Activated CD4-positive, alpha-beta T cell treated with anti-CD3 and anti-CD28 coated beads, Interleukin-10, Interleukin-2, amounts not matched to agents 100 ng/mL and 50 ng/mL, durations not matched to agents 16 hours and 8 hours (primary cell): ENCODE results near the gene DNAH1.

Experiments
- DNase-seq: peaks from one replicate; pipeline ENCODE4 v3.0.0-alpha.2; 2020

DNAH1 gene

GRCh38 chr3:52437326-52438103 lies 121.4 kb downstream of the DNAH1 start:
- DNase-seq = no peak

DNA sequence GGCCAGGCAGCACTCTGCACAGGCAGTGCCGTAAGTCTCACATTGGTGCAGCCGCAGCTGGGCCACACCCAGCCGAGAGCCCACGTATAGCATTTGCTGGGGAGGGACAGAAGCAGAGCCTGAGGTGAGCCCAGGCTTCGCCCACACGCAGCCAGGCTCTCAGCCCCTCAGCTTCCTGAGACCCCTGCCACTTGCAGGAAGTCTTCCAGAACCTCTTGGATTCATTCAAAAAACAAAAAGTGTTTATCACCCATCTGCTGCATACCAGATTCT lies 121.9 kb downstream of the DNAH1 start:
- no peak for DNase-seq

DNA sequence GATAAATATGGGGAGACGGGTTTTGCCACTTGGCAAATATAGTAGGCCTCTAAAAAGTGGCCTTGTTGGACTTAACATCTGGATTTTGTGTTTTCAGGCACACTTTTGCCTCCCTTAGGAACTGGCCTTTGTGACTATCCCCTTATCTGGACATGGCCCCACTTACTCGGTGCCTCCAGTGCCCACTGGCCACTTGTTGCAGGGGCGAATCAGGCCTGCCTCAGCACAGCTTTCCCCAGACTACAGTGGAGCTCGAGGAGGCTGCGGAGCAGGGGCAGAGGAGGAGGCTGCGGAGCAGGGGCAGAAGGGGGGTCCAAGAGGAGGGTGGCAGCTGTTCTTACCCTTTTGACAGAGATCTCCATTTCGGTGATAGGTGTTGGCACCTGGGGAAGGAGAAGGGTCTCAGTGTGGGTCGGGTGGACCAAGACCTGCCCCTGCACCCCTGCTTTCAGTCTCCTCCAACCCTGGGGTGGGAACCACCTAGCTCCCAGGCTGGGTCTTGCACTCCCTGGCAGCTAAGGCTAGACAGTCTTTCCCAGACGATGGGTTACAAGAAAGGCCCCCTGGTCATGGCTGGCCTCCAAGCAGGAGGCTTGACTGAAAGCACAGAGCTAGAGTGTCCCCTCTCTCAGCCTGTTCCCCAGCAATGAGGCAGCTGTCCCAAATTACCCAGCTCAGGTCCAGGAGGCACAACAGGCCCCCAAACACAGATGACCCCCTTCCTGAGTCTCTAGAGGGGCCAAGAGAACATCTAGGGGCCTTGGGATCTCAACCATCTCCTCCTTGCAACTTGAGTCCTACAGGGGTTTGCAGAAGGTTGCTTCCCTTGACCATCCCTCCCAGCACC lies 122.7 kb downstream of the DNAH1 start:
- DNase-seq = no peak

DNA sequence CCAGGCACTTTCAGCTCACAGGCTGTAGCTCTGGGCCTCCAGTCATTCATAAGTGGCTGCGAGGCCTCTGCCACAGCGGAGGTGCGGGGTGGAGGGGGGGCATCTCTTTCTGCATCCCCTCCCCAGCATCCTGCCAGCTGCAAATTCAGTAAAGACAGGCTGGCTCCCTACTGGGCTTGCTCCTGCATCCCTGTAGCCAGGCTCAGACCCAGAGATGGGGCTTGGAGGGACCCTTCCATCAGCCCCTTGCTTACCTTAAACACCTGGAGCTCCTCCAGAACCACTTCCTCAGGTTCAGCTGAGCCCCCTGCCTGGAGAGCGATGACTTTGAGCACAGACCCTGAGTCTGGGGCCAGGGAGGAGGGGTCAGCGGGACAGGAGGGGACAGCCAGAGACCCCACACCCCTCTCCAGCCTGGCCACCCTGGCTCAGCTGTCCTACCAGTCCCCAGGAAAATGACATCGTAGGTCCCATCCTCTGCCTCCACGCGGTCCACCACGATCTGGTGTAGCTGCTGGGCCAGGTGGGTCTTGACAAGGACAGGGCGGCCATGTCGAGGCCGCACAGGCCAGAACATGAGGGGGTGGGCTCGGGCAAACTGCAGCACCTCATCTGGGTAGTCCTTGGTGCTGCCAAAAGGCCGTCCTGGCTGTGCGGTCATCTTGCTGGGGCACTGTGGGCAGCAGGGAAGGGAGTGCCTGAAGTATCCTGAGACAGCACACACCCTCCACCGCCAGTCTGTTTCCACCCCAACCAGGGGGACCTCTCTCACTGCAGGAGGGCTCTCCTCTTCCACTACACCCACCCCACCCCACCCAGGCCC lies 123.5 kb downstream of the DNAH1 start:
- DNase-seq = no peak

DNA sequence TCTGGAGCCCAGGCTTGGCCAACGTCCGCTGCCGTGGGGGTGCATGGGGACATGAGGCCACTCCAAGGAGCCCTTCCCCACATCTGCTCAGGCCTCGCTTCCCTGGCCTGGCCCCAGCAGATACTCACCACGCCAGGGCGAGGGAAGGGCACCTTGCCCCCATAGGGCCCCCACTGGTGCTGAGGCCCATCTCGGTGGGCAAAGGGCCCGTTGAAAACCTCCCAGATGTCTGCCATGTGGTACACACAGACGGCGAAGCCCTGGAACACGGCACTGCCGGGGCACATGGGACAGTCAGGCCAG lies 124.1 kb downstream of the DNAH1 start:
- no peak for DNase-seq

GRCh38 chr3:52440671-52441070 lies 124.6 kb downstream of the DNAH1 start:
- no peak for DNase-seq

DNA sequence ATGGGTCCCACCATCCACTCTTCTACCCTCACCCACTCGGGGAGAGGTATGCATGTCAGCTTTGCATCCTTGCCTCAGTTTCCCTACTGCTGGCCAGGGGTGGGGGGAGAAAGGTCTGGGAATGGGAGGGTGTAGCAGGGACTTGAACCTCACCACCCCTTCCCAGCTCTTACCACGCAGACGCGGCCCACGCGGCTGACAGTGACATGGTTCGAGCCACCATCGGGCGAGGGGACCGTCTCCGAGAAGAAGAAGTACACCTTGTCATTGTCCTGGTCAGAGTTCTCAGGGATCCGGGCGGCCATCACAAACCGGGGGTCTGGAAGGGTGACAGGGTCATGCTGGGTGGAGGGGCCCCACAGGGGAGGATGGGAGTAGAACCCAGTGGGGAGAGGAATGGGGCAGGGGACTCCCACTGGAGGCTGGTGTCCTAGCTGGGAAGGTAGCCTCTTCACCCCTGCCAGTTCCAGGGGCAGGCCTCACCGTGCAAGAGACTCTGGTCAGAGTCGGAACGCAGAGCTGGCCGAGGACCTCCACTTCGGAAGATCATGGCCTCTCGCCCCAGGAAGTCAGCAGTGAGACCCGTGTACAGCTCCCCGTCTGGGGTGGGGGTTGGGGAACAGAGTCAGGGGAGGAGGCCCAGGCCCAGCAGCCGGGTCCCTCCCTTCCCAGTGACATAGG lies 125.1 kb downstream of the DNAH1 start:
- DNase-seq = no peak

GRCh38 chr3:52441772-52442332 lies 125.7 kb downstream of the DNAH1 start:
- no peak for DNase-seq

GRCh38 chr3:52442409-52443267 lies 126.5 kb downstream of the DNAH1 start:
- DNase-seq = no peak

- DNase-seq = no peak
Measured at GRCh38 chr3:52443268-52443610, 127.1 kb downstream of the DNAH1 start.

DNA sequence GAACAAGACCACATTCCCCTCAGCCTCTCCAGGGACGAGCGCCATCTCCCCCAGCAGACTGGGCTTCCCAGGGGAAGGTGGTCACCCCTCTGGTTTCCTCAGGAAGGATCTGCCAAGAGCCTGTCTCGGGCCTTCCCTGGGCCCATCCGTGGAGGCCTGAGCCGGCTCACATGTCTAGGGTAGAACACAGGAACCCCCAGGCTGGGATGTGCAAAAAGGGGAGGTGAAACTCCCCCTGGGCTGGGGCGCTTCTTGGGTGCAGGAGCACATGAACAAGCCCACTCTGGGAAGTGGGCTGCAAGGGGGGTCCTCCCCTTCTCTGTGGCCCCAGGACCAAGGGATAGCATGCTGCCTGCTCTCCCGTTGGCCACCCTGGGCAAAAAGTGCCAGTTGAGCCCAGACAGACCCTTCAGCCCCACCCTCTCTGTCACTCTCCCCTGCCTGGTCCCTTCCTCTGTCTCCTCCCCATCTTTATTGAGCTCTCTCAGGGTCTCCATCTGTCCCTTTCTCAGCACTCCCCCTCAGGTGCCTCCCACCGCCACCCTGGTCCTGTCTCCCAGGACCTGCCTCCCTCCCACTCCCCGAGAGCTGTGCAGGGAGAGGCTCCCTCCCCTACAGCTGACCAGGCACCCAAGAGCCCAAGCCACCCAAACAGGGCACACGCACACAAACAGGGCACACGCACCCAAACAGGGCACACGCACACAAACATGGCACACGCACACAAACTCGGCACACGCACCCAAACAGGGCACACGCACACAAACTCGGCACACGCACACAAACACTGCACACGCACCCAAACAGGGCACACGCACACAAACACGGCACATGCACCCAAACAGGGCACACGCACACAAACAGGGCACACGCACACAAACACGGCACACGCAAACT lies 127.9 kb downstream of the DNAH1 start:
- no peak for DNase-seq

- peak; percentile 84 for DNase-seq
Measured at GRCh38 chr3:52444860-52445793, 129.0 kb downstream of the DNAH1 start, which contains the start of gene SEMA3G. SEMA3G (minus strand) TSS chr3:52445103; CDS start chr3:52445027, 76 bp downstream.

- DNase-seq = no peak
Measured at GRCh38 chr3:52446042-52446441, 129.9 kb downstream of the DNAH1 start.

- DNase-seq = peak; percentile 79
Measured at GRCh38 chr3:52446631-52447511, 130.8 kb downstream of the DNAH1 start.

DNA sequence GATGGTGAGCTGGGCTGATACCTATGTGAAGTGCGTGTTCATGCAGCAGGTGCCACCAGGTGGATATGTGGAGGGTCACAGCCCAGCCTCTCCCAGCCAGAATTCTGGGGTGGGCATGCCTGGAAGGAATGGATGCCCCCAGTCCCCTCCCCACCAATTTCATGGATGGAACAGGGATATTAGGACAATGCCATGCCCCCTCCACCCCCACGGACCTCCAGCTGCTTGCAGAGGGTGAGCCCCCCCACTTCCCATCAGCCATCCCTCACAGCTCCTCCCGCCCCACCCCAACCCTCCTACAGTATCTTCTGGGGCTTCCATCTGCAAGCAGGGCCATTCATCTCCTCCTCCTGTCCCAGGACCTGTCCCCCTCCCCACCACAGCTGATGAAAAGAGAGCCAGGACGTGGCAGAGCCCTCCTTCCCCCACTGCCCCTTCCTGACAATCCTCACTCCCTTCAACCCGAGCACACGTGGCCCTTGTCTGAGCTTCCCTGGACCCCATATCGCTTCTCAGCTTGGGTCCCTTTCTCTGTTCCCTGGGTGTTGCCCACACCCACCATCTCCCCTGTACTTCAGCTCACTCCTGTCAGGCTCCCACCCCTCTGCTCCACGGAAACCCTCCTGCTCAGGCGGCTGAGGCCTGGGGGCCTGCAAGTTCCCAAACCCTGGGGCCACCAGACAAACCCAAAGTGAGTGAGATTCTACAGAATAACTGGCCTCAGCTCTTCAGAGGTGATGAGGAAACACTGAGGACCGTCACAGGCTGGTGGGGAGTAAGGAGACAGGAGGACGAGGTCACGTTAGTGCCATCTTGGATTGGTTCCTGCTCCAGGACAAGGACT lies 131.6 kb downstream of the DNAH1 start:
- no peak for DNase-seq
